Activated T-cell treated with anti-CD3 and anti-CD28 coated beads, Interleukin-2, amount 50 U/mL, for 24 hours (primary cell): Measurements from ENCODE around the gene IP6K1.
"Not testable (repeated sequence)": the region's sequence is repeated elsewhere in the genome, so short reads cannot be mapped to it uniquely, and the experiment has no call there.

Experiments
- DNase-seq: peaks from one replicate; pipeline ENCODE4 v3.0.0-alpha.2; 2020
- H3K27ac Mint-ChIP-seq: 2 replicates; pipeline ENCODE4 v1.8.0; 2020; ENCODE audit warnings: mild to moderate bottlenecking, mixed read lengths
- H3K27me3 Mint-ChIP-seq: 2 replicates; pipeline ENCODE4 v1.8.0; 2020; ENCODE audit warnings: mixed read lengths
- H3K36me3 Mint-ChIP-seq: 2 replicates; pipeline ENCODE4 v1.8.0; 2020; ENCODE audit warnings: low read depth, mixed read lengths
- H3K4me1 Mint-ChIP-seq: 2 replicates; pipeline ENCODE4 v1.8.0; 2020; ENCODE audit warnings: low read depth, mixed read lengths
- H3K4me3 Mint-ChIP-seq: 2 replicates; pipeline ENCODE4 v1.8.0; 2020; ENCODE audit warnings: mild to moderate bottlenecking, moderate library complexity, mixed read lengths
- H3K9me3 Mint-ChIP-seq: 2 replicates; pipeline ENCODE4 v1.8.0; 2020; ENCODE audit warnings: mixed read lengths

Gene IP6K1

DNA sequence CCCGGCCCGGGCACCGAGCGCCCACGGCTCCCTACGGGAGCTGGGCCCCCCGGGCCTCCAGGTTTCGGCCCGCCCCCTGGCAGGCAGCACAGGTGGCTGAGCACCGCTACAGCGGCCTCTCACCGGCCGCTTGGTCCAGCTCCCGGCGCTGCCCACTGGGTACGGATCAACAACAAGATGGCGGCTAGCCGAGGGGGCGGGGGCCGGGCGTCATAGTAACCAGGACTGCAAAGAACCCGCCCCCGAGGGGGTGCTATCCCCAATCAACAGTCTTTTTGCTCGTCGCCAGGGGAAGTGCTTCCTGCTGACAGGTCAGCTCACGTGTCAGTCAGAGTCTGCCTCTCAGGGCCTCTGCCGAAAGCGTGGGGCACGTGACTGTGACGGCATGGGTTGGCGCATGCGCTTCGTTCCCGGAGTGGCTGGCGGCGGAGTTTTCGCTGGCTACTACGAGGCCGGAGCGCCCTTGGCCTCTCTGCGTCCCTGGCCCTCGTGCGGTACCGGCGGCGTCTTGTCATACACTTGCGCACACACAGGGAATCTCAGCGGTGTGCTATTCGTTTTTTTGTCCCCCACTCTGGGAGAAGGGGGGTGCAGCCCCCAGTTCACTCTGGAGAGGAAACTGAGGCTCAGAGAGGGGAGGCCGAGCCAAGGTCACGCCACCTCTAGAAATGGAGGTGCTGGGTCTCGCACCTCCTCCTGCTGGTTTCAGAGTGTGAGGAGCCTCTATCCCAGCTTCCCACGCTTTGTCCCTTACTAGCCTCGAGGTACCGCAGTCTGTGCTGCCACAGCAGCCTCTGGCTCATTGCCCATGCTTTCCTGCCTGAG, at the start of gene IP6K1:
TSS of gene IP6K1 (minus strand) at position 186 of the 825 bp plus-strand sequence. CDS start 38,502 bp downstream, outside the sequence.
- Mint-ChIP-seq H3K36me3 (peaks cover 33% of the 10 kb centered on the region), H3K27ac (peak within 1 kb of the TSS; percentile 96), H3K4me3 (peak within 1 kb of the TSS; percentile 88), H3K27me3 (no peaks in the 10 kb centered on the region), H3K9me3 (no peaks in the 10 kb centered on the region), H3K4me1 (peaks cover 33% of the 10 kb centered on the region)
- peak; percentile 99 for DNase-seq

DNA sequence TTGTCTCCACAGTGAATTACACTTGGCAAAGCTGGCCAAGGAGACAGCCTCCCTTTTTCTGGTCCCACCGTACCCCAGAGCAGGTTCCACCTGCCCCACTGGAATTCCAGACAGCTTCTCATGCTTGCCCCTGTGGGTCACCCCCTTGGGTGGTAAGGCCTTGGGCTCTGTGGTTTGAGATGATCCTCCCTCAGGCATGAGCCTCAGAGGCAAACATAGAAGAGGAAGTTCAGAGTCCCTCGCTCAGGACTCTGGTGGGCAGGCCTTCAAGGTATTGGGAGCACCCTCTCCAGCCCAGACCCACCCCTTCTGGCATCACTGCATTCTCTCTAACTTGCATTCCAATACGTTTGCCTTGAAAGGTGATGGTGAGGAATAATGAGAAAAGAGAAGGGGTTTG, 45.0 kb upstream of the IP6K1 start:
- no peak overlapping the region for H3K27ac Mint-ChIP-seq
- no peaks in the 10 kb centered on the region for H3K27me3 Mint-ChIP-seq
- peaks cover 67% of the 10 kb centered on the region for H3K36me3 Mint-ChIP-seq
- no peak overlapping the region for H3K4me3 Mint-ChIP-seq
- no peaks in the 10 kb centered on the region for H3K9me3 Mint-ChIP-seq
- no peak for DNase-seq
- H3K4me1 Mint-ChIP-seq = no peaks in the 10 kb centered on the region

DNA sequence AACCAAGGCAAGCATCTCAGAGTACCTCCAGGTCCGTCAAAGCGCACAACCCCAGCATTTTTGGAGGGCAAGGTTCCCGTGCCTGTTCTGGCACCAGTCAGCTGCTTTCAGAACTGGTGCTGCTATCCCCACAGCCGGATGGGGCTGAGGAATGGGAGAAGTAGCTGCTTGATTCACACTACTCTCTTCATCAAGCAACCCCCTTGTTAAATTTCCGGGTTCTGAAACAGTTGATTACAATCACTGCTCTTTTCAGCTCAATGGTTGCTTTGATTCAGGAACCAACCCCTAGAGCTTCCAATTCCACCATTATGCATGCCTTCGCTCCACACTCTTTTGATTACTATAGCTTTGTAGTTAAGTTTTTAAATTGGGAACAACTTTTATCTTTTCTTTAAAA, 39.7 kb upstream of the IP6K1 start:
- DNase-seq = no peak
- Mint-ChIP-seq H3K9me3 (no peaks in the 10 kb centered on the region), H3K4me1 (no peaks in the 10 kb centered on the region), H3K36me3 (peaks cover 34% of the 10 kb centered on the region), H3K4me3 (no peak overlapping the region), H3K27ac (no peak overlapping the region), H3K27me3 (no peaks in the 10 kb centered on the region)

DNA sequence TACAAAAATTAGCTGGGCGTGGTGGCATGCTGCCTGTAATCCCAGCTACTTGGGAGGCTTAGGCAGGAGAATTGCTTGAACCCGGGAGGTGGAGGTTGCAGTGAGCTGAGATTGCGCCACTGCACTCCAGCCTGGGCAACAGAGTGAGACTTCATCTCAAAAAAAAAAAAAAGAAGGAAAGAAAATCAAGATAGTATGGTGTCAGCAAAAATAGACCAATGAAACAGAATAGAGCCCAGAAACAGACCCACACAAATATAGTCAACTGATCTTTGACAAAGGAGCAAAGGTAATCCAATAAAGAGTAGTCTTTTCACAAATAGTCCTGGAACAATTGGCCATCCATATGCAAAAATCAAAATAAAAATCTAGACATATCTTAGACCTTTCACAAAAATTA, 36.8 kb upstream of the IP6K1 start:
- H3K4me1 Mint-ChIP-seq, DNase-seq, H3K36me3 Mint-ChIP-seq, H3K9me3 Mint-ChIP-seq, H3K27me3 Mint-ChIP-seq, H3K27ac Mint-ChIP-seq, H3K4me3 Mint-ChIP-seq: not testable (repeated sequence)

DNA sequence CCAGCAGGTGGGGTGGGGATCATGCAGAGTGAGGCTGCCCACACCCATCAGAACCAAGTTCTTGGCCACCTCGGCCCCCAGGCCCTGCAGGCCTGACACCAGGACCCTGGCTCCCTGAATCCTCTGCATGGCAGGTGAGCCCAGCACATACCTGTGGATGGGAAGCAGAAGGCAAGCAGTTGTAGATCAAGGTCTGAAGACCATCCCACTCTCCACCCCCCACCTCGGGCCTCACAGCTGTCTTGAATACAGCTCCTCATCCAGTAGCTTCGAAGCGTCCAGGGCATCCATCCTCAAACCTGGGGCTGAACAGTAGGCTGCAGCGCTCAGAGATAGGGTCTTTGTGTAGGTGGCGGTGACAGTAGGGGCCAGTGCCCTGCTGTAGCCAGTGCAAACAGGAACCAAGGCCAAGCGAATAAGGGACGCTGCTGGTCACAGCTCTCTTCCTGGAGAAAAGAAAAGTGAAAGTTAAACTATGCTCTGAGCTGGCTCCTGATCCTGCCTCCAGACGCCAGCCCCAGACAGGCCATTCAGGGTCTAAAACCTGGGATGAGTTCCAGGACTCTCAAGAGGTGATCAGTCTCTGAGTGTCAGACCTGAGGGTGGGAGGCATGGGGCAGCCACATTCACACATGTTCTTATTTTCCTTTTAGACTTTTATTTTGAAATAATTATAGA, 27.3 kb upstream of the IP6K1 start, which contains the start of gene UBA7:
TSS of gene UBA7 (minus strand) at position 457 of the 678 bp plus-strand sequence. CDS start at position 291, 166 bp downstream.
- Mint-ChIP-seq H3K9me3 (no peaks in the 10 kb centered on the region), H3K27ac (peak within 1 kb of the TSS; percentile 97), H3K4me3 (peak within 1 kb of the TSS; percentile 89), H3K27me3 (no peaks in the 10 kb centered on the region), H3K4me1 (peaks cover 32% of the 10 kb centered on the region), H3K36me3 (peaks cover 28% of the 10 kb centered on the region)
- DNase-seq = peak; percentile 73

DNA sequence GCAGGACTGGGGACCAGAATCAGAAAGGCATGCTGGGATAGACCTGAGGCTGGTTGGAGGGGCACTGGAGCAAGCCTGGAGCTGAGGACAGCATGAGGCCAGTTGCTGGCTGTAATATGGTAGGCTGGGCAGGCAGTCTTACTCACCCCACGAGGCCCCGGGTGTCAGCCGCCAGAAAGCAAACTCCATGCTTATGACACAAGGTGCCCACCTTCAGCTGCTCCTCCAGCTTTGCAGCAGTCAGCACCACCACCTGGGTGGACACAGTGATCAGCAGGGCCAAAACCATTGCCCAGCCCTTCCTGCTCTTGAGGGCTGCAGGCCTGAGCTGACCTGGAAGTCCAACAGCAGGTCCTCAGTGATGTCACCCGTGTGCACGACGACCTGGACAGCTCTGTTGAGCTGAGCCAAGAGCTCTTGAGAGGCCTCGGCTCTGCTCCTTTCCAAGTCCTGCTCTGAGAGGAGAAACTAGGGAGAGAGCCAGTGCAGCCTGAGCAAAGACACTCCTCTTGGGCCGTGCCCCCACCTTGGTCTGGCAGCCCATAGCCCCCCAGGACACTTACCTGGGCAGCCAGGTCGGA, 26.7 kb upstream of the IP6K1 start:
- peak; percentile 40 for DNase-seq
- H3K27me3 Mint-ChIP-seq = no peaks in the 10 kb centered on the region
- no peaks in the 10 kb centered on the region for H3K9me3 Mint-ChIP-seq
- H3K4me1 Mint-ChIP-seq = peaks cover 39% of the 10 kb centered on the region
- peaks cover 28% of the 10 kb centered on the region for H3K36me3 Mint-ChIP-seq
- peak overlapping the region; percentile 97 for H3K27ac Mint-ChIP-seq
- peak overlapping the region; percentile 89 for H3K4me3 Mint-ChIP-seq

DNA sequence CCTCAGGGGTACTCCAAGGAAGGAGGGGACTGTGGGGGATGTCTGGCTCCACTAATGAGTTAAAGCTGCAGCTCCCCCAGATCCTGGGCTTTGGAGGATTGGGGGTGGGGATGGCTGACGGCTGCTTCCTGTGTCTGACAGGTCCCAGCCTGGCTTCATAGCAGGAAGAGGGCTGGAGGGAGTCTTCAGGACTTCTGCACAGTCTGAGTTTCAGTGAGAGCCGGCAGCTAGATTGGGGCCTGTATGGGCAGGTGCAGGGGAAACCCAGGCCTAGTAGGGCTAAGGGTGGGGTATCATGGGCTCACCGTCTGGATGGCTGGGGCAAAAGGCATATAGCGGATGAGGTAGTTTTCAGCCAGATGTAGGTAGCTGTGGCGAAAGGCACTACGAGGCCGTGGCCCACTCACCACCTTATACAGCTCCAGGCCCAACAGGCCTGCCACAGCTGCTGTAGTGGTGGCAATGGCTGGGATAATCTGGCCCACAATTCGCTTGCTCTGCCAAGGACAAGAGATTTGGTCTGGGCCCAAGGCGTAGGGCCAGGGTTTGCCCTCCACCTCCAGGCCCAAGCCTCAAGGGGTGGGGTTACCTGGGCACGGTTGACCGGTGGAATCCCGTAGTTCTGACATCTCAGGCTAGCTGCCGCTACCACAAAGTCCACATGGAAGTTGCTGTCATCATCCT, 21.2 kb upstream of the IP6K1 start:
- Mint-ChIP-seq H3K4me1 (peaks cover 60% of the 10 kb centered on the region), H3K36me3 (peaks cover 27% of the 10 kb centered on the region), H3K9me3 (no peaks in the 10 kb centered on the region), H3K27ac (peak overlapping the region; percentile 65), H3K27me3 (no peaks in the 10 kb centered on the region), H3K4me3 (no peak overlapping the region)
- DNase-seq = no peak

DNA sequence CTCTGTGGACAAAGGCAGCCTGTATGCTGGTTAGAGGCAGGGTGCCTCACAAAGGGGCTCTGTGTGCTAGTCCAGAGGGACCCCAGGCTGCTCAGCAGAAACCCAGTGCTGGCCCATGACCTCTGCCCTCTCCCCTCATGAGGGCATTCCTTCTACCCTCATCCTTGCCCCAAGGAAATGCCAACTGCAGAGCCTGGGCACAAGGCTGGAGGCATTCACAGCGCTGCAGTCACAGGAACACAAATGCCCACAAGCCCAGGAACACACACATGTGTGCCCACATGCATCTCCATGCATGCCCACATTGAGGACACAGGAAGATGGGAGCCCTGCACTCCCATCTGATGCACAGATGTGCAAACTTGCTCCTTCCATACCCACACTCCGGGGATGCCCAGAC, 20.5 kb upstream of the IP6K1 start:
- Mint-ChIP-seq H3K4me1 (peaks cover 58% of the 10 kb centered on the region), H3K36me3 (peaks cover 23% of the 10 kb centered on the region)

DNA sequence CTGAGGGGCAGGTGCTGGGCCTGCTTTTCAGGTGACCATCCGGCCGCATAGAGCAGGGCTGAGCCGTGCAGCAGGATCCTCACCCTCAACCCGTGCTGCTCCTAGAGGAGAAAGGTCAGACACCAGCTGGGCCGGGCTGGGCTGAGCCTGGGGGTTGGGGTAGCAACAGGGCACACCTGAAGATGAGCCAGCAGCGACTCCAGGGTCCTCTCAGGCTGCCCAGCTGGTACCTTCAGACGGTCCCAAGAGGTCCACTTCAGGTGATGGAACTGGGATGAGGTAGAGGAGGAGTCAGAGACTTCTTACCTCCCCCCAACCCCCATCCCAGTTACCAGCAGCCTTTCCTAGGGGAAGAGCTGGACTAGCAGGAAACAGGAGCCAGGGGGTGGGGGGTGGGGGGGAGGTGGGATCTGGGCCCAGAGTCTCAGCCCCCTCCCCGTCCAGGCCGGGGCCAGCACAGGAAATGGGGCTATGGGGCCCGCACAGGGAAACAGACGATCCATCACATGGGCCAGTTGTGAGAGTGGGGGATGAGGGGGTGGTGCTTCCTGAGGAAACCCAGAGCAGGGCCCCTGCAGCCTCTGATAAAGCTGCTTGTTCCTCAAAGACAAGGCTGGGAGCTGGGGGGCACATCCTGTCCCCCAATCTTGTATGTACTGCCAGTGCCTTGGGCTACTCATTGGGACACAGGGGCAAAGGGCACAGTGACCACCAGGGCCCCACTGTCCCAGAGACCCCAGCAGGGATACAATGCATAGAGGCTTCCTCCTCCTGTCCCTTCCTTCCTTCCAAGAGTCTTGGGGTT, 19.8 kb upstream of the IP6K1 start:
- H3K27me3 Mint-ChIP-seq = peaks cover 2% of the 10 kb centered on the region
- DNase-seq = no peak
- peak overlapping the region; percentile 77 for H3K27ac Mint-ChIP-seq
- H3K9me3 Mint-ChIP-seq = no peaks in the 10 kb centered on the region
- H3K36me3 Mint-ChIP-seq = peaks cover 16% of the 10 kb centered on the region
- peaks cover 53% of the 10 kb centered on the region for H3K4me1 Mint-ChIP-seq
- H3K4me3 Mint-ChIP-seq = no peak overlapping the region

More for the DNA sequence above, 20.5 kb upstream of the IP6K1 start:
- Mint-ChIP-seq H3K4me3 (no peak overlapping the region), H3K9me3 (no peaks in the 10 kb centered on the region), H3K27ac (peak overlapping the region; percentile 77), H3K27me3 (peaks cover 2% of the 10 kb centered on the region)
- no peak for DNase-seq

DNA sequence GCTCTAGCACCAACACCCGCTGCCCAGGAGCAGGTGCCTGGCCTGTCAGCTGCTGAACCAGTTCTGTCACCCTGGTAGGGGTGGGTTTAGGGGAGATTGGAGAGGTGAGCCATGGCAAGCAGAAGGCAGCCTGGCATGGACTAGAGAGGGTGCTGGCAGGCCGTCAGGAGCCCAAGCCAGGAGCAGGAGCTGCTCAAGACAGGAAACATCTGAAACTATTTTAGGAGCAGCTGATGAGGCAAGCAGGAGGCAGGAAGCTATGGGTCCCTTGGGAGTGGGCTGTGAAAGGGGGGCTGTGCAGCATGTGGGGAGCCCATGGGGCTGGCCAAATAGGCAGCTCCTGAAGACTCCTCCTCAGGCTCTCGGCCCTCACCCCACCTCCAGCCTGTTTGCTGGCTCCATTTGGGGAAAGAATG, 19.0 kb upstream of the IP6K1 start:
- Mint-ChIP-seq H3K27ac (peak overlapping the region; percentile 26), H3K9me3 (no peaks in the 10 kb centered on the region), H3K36me3 (peaks cover 11% of the 10 kb centered on the region), H3K4me1 (peaks cover 53% of the 10 kb centered on the region), H3K4me3 (no peak overlapping the region), H3K27me3 (peaks cover 2% of the 10 kb centered on the region)
- no peak for DNase-seq

DNA sequence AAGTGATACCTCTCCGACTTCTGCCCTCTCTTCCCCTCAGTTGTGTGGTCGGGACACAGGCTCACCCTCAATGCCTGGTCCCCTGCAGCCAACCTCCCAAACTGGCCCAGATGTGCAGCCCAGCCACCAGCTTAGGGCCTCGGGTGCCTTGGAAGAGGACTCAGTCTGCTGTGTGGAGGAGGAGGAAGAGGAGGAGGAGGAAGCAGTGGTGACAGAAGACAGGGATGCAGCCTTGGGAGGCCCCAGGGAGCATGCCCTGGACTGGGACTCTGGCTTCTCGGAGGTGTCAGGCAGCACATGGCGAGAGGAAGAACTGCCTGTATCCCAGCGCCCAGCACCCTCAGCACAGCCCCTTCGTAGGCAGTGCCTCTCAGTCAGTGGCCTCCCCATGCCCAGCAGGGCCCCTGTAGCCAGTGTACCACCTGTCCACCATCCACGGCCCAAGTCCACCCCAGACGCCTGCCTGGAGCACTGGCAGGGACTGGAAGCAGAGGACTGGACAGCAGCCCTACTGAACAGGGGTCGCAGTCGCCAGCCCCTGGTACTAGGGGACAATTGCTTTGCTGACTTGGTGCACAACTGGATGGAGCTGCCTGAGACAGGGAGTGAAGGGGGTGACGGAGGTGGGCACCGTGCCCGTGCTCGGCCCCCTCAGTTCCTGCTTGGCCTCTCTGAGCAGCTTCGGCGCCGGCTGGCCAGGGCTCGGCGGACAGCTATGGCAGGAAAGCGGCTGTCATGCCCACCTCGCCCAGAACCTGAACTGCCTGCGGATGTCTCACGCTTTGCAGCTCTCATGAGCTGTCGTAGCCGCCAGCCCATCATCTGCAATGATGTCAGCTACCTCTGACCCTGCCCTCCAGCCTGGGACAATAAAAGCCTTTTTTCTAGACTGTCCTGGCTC, 18.0 kb upstream of the IP6K1 start:
- no peak for DNase-seq
- H3K4me1 Mint-ChIP-seq = peaks cover 53% of the 10 kb centered on the region

DNA sequence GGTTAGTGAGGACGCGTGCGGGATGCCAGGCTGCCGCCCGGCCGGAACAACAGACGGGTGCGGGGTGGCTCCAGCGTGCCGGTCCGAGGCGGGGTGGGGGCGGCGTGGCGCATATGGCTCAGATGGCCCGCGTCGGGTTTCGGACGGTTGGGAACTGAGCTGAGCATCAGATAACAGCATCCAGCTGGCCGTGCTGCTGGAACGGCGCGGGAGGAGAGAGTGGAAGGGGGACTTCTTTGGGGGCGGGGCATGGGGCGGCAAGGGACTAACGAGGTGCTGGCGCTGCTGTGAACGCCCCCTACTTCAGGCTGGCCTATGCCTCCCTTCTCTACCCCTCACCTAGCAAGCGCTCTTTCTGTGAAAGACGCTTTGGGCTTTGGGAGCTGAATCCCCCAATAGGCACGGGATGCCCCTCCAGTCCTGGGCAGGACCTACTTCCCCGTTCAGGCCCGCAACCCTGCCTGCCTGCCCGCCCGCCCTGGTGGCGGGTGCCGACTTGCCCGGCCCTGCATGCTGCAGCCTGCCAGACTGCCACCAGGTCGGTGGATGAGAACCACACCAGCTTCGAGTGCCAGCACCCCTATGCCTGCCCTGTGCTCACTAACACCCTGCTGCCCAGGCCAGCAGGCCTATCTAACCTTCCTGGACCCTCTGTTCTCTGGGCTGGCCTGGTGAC, 17.3 kb upstream of the IP6K1 start:
- Mint-ChIP-seq H3K4me1 (peaks cover 53% of the 10 kb centered on the region), H3K36me3 (peaks cover 1% of the 10 kb centered on the region), H3K9me3 (no peaks in the 10 kb centered on the region), H3K4me3 (peak overlapping the region; percentile 89), H3K27ac (no peak overlapping the region), H3K27me3 (peaks cover 2% of the 10 kb centered on the region)
- DNase-seq = peak; percentile 72

More for the DNA sequence above, 18.0 kb upstream of the IP6K1 start:
- Mint-ChIP-seq H3K36me3 (peaks cover 4% of the 10 kb centered on the region), H3K4me3 (peak overlapping the region; percentile 89), H3K27ac (no peak overlapping the region), H3K9me3 (no peaks in the 10 kb centered on the region), H3K27me3 (peaks cover 2% of the 10 kb centered on the region)
